ENCODE data around the gene MAPK14.
"Not testable (repeated sequence)": the region's sequence is repeated elsewhere in the genome, so short reads cannot be mapped to it uniquely, and the experiment has no call there.

MAPK14 gene

GRCh38 chr6:36028088-36028876 lies 674 bp downstream of the MAPK14 start:
- H3K4me1 Mint-ChIP-seq (ENCODE audit: low read depth) = peaks cover 54% of the 10 kb centered on the region
- peaks cover 11% of the 10 kb centered on the region for H3K36me3 Mint-ChIP-seq (ENCODE audit: low read depth)
- peaks cover 22% of the 10 kb centered on the region for H3K27me3 Mint-ChIP-seq
- peak overlapping the region; percentile 95 for H3K27ac Mint-ChIP-seq
- H3K9me3 Mint-ChIP-seq = no peaks in the 10 kb centered on the region
- H3K4me3 Mint-ChIP-seq = peak overlapping the region; percentile 96

- Mint-ChIP-seq H3K27me3 (peaks cover 18% of the 10 kb centered on the region), H3K9me3 (no peaks in the 10 kb centered on the region), H3K4me3 (peak overlapping the region; percentile 96), H3K36me3 (ENCODE audit: low read depth) (peaks cover 11% of the 10 kb centered on the region), H3K4me1 (ENCODE audit: low read depth) (peaks cover 57% of the 10 kb centered on the region), H3K27ac (peak overlapping the region; percentile 95)
Observed at GRCh38 chr6:36028877-36029324, 1.3 kb downstream of the MAPK14 start.

- peak overlapping the region; percentile 95 for H3K27ac Mint-ChIP-seq
Observed at GRCh38 chr6:36029464-36029863, 1.9 kb downstream of the MAPK14 start.

GRCh38 chr6:36032261-36032660 lies 4.7 kb downstream of the MAPK14 start:
- H3K4me1 Mint-ChIP-seq (ENCODE audit: low read depth) = peaks cover 74% of the 10 kb centered on the region
- H3K27ac Mint-ChIP-seq = peak overlapping the region; percentile 68
- peaks cover 15% of the 10 kb centered on the region for H3K36me3 Mint-ChIP-seq (ENCODE audit: low read depth)
- H3K27me3 Mint-ChIP-seq = no peaks in the 10 kb centered on the region
- no peaks in the 10 kb centered on the region for H3K9me3 Mint-ChIP-seq
- H3K4me3 Mint-ChIP-seq = no peak overlapping the region

More at GRCh38 chr6:36029464-36029863, 1.9 kb downstream of the MAPK14 start:
- Mint-ChIP-seq H3K4me1 (ENCODE audit: low read depth) (peaks cover 60% of the 10 kb centered on the region), H3K36me3 (ENCODE audit: low read depth) (peaks cover 11% of the 10 kb centered on the region), H3K9me3 (no peaks in the 10 kb centered on the region), H3K27me3 (peaks cover 15% of the 10 kb centered on the region), H3K4me3 (peak overlapping the region; percentile 96)

GRCh38 chr6:36033144-36033543 lies 5.5 kb downstream of the MAPK14 start:
- H3K27me3 Mint-ChIP-seq, H3K4me3 Mint-ChIP-seq, H3K9me3 Mint-ChIP-seq, H3K27ac Mint-ChIP-seq: not testable (repeated sequence)
- peaks cover 15% of the 10 kb centered on the region for H3K36me3 Mint-ChIP-seq (ENCODE audit: low read depth)
- peaks cover 83% of the 10 kb centered on the region for H3K4me1 Mint-ChIP-seq (ENCODE audit: low read depth)

- H3K27me3 Mint-ChIP-seq = no peaks in the 10 kb centered on the region
- H3K36me3 Mint-ChIP-seq (ENCODE audit: low read depth) = peaks cover 11% of the 10 kb centered on the region
- no peaks in the 10 kb centered on the region for H3K9me3 Mint-ChIP-seq
- peak overlapping the region; percentile 30 for H3K4me3 Mint-ChIP-seq
- H3K27ac Mint-ChIP-seq = no peak overlapping the region
- H3K4me1 Mint-ChIP-seq (ENCODE audit: low read depth) = peaks cover 88% of the 10 kb centered on the region
Observed at GRCh38 chr6:36033935-36034334, 6.3 kb downstream of the MAPK14 start.

- H3K27me3 Mint-ChIP-seq = no peaks in the 10 kb centered on the region
- no peaks in the 10 kb centered on the region for H3K9me3 Mint-ChIP-seq
- H3K36me3 Mint-ChIP-seq (ENCODE audit: low read depth) = peaks cover 13% of the 10 kb centered on the region
- peaks cover 88% of the 10 kb centered on the region for H3K4me1 Mint-ChIP-seq (ENCODE audit: low read depth)
- no peak overlapping the region for H3K4me3 Mint-ChIP-seq
- no peak overlapping the region for H3K27ac Mint-ChIP-seq
Observed at GRCh38 chr6:36034441-36034840, 6.8 kb downstream of the MAPK14 start.

GRCh38 chr6:36035225-36035624 lies 7.6 kb downstream of the MAPK14 start:
- H3K36me3 Mint-ChIP-seq (ENCODE audit: low read depth) = peaks cover 13% of the 10 kb centered on the region
- H3K27me3 Mint-ChIP-seq = no peaks in the 10 kb centered on the region
- H3K4me1 Mint-ChIP-seq (ENCODE audit: low read depth) = peaks cover 87% of the 10 kb centered on the region
- no peak overlapping the region for H3K4me3 Mint-ChIP-seq
- peak overlapping the region; percentile 52 for H3K27ac Mint-ChIP-seq
- H3K9me3 Mint-ChIP-seq = no peaks in the 10 kb centered on the region

- Mint-ChIP-seq H3K27me3 (no peaks in the 10 kb centered on the region), H3K4me1 (ENCODE audit: low read depth) (peaks cover 84% of the 10 kb centered on the region), H3K9me3 (no peaks in the 10 kb centered on the region), H3K27ac (no peak overlapping the region), H3K4me3 (no peak overlapping the region), H3K36me3 (ENCODE audit: low read depth) (peaks cover 9% of the 10 kb centered on the region)
Observed at GRCh38 chr6:36038120-36038876, 10.7 kb downstream of the MAPK14 start.

- peaks cover 13% of the 10 kb centered on the region for H3K36me3 Mint-ChIP-seq (ENCODE audit: low read depth)
- no peaks in the 10 kb centered on the region for H3K27me3 Mint-ChIP-seq
- H3K27ac Mint-ChIP-seq = no peak overlapping the region
- no peaks in the 10 kb centered on the region for H3K9me3 Mint-ChIP-seq
- peaks cover 78% of the 10 kb centered on the region for H3K4me1 Mint-ChIP-seq (ENCODE audit: low read depth)
- H3K4me3 Mint-ChIP-seq = no peak overlapping the region
Observed at GRCh38 chr6:36039112-36039511, 11.5 kb downstream of the MAPK14 start.

- H3K4me1 Mint-ChIP-seq (ENCODE audit: low read depth) = peaks cover 67% of the 10 kb centered on the region
- no peak overlapping the region for H3K4me3 Mint-ChIP-seq
- H3K9me3 Mint-ChIP-seq = no peaks in the 10 kb centered on the region
- H3K27me3 Mint-ChIP-seq = no peaks in the 10 kb centered on the region
- H3K27ac Mint-ChIP-seq = no peak overlapping the region
- peaks cover 17% of the 10 kb centered on the region for H3K36me3 Mint-ChIP-seq (ENCODE audit: low read depth)
Observed at GRCh38 chr6:36040958-36041357, 13.3 kb downstream of the MAPK14 start.

GRCh38 chr6:36042618-36043260 lies 15.1 kb downstream of the MAPK14 start:
- Mint-ChIP-seq H3K4me3 (no peak overlapping the region), H3K27ac (no peak overlapping the region), H3K27me3 (no peaks in the 10 kb centered on the region), H3K4me1 (ENCODE audit: low read depth) (peaks cover 62% of the 10 kb centered on the region), H3K9me3 (no peaks in the 10 kb centered on the region), H3K36me3 (ENCODE audit: low read depth) (peaks cover 16% of the 10 kb centered on the region)

- Mint-ChIP-seq H3K4me1 (ENCODE audit: low read depth) (peaks cover 8% of the 10 kb centered on the region), H3K27me3 (no peaks in the 10 kb centered on the region), H3K4me3 (no peak overlapping the region), H3K27ac (no peak overlapping the region), H3K9me3 (no peaks in the 10 kb centered on the region), H3K36me3 (ENCODE audit: low read depth) (peaks cover 7% of the 10 kb centered on the region)
Observed at GRCh38 chr6:36049582-36049981, 22.0 kb downstream of the MAPK14 start.

- Mint-ChIP-seq H3K27ac (no peak overlapping the region), H3K9me3 (no peaks in the 10 kb centered on the region), H3K4me1 (ENCODE audit: low read depth) (peaks cover 13% of the 10 kb centered on the region), H3K4me3 (no peak overlapping the region), H3K27me3 (no peaks in the 10 kb centered on the region), H3K36me3 (ENCODE audit: low read depth) (peaks cover 14% of the 10 kb centered on the region)
Observed at GRCh38 chr6:36050305-36050704, 22.7 kb downstream of the MAPK14 start.
